Lower lobe of right lung (tissue), 2 donors: ENCODE data around the gene IYD. TPM values are rescaled to one million over a fixed set of nuclear protein-coding genes. Genes with fewer than 3 reads are reported as not detected.

Experiments used
- ATAC-seq, 2 donors: fragments of 200-7000 bp; cut with Tn5 transposase; one replicate each; pipeline ENCODE4 v1.9.1; 2020 to 2022; ENCODE audit warnings: mild to moderate bottlenecking in 2 of 2, moderate library complexity in 2 of 2
- DNase-seq: peaks from one replicate; pipeline ENCODE4 v3.0.0-alpha.2; 2020
- H3K27ac ChIP-seq: fragments of 200-600 bp; one replicate; pipeline ENCODE4 v1.8.0; 2022
- H3K27me3 ChIP-seq: fragments of 200-600 bp; one replicate; pipeline ENCODE4 v1.8.0; 2022; ENCODE audit warnings: low read depth
- H3K36me3 ChIP-seq: fragments of 200-600 bp; one replicate; pipeline ENCODE4 v1.8.0; 2022; ENCODE audit warnings: mild to moderate bottlenecking
- H3K4me1 ChIP-seq: fragments of 200-600 bp; one replicate; pipeline ENCODE4 v1.8.0; 2022
- H3K4me3 ChIP-seq: fragments of 200-600 bp; one replicate; pipeline ENCODE4 v1.8.0; 2022; ENCODE audit warnings: mild to moderate bottlenecking
- H3K9me3 ChIP-seq: fragments of 200-600 bp; one replicate; pipeline ENCODE4 v1.8.0; 2022
- CTCF ChIP-seq: fragments of 200-600 bp; IDR thresholded peaks from one replicate; pipeline ENCODE4 v1.8.0; 2022; ENCODE audit warnings: antibody characterized with exemption, mild to moderate bottlenecking
- intact Hi-C: fragments of 100-400 bp; cut with DNase I; formaldehyde crosslinking; loops from one replicate; pipeline ENCODE4 v1.11.0; 2022
- total RNA-seq: library from RNA; stranded (reverse); fragmentation: NEBNext Ultra II Directional; extraction: Animal tissue kit (Norgen Biotek cat#: 25700); gene quantifications from one replicate; pipeline ENCODE4 v1.2.1, GENCODE V29; 2021
- donor health status: DM: no; HTN: yes; CAD: no; lungs with severe emphysema.

IYD gene
- total RNA-seq, 1 donor from 2014 or later, result 1.9 TPM

GRCh38 chr6:150324044-150324443, 44.8 kb upstream of the IYD start:
- H3K27ac ChIP-seq, result no peak overlapping the region
- peaks cover 26% of the 10 kb centered on the region for H3K4me1 ChIP-seq
- H3K4me3 ChIP-seq, result no peak overlapping the region
- no peak for TF ChIP-seq CTCF
- H3K27me3 ChIP-seq, result no peaks in the 10 kb centered on the region
- no peak for DNase-seq
- intact Hi-C loops, result no loop called here
- ATAC-seq, result no peak
- no peaks in the 10 kb centered on the region for H3K36me3 ChIP-seq
- H3K9me3 ChIP-seq, result no peaks in the 10 kb centered on the region

GRCh38 chr6:150325066-150325772, 43.6 kb upstream of the IYD start:
- H3K36me3 ChIP-seq, result no peaks in the 10 kb centered on the region
- TF ChIP-seq CTCF, result no peak
- H3K9me3 ChIP-seq, result no peaks in the 10 kb centered on the region
- no peak overlapping the region for H3K27ac ChIP-seq
- peak in 1 of 2 donors; percentile 10 for ATAC-seq
- intact Hi-C loops, result no loop called here
- no peak overlapping the region for H3K4me3 ChIP-seq
- no peaks in the 10 kb centered on the region for H3K27me3 ChIP-seq
- no peak for DNase-seq
- peaks cover 22% of the 10 kb centered on the region for H3K4me1 ChIP-seq

GRCh38 chr6:150327117-150327774, 41.6 kb upstream of the IYD start:
- Histone ChIP-seq H3K27me3 (no peaks in the 10 kb centered on the region), H3K4me1 (peaks cover 16% of the 10 kb centered on the region), H3K36me3 (no peaks in the 10 kb centered on the region), H3K4me3 (no peak overlapping the region), H3K9me3 (no peaks in the 10 kb centered on the region), H3K27ac (no peak overlapping the region)
- DNase-seq (no peak), ATAC-seq (peak in 1 of 2 donors; percentile 12)
- intact Hi-C loops, result no loop called here
- TF ChIP-seq CTCF, result no peak

GRCh38 chr6:150328744-150329405, 39.9 kb upstream of the IYD start:
- Histone ChIP-seq H3K4me3 (no peak overlapping the region), H3K9me3 (no peaks in the 10 kb centered on the region), H3K36me3 (no peaks in the 10 kb centered on the region), H3K27ac (no peak overlapping the region), H3K27me3 (no peaks in the 10 kb centered on the region), H3K4me1 (peaks cover 7% of the 10 kb centered on the region)
- no peak for TF ChIP-seq CTCF
- no peak for DNase-seq
- intact Hi-C loops, result no loop called here
- ATAC-seq, result peak; percentile 65 to 83

- TF ChIP-seq CTCF, result no peak
- Histone ChIP-seq H3K9me3 (no peaks in the 10 kb centered on the region), H3K27me3 (no peaks in the 10 kb centered on the region)
These were observed 37.5 kb upstream of the IYD start for GRCh38 chr6:150331344-150331743.

More at GRCh38 chr6:150331344-150331743, 37.5 kb upstream of the IYD start:
- Histone ChIP-seq H3K4me3 (no peak overlapping the region), H3K4me1 (no peaks in the 10 kb centered on the region), H3K27ac (no peak overlapping the region), H3K36me3 (no peaks in the 10 kb centered on the region)
- DNase-seq (no peak), ATAC-seq (no peak)
- intact Hi-C loops, result loop anchor here (10.0 kb wide), 1 partner anchor 247 kb away; no protein-coding TSS in a partner anchor
